Glutamatergic neuron (in vitro differentiated cells): ENCODE results near the gene RWDD4. TPM values are rescaled to one million over a fixed set of nuclear protein-coding genes. Genes with fewer than 3 reads are reported as not detected.
"Not testable (repeated sequence)": the region's sequence is repeated elsewhere in the genome, so short reads cannot be mapped to it uniquely, and the experiment has no call there.

Experiments
- DNase-seq: peaks from one replicate; pipeline ENCODE4 v3.0.0; 2022
- H3K27ac Mint-ChIP-seq: one replicate; pipeline ENCODE4 v1.8.0; 2020; ENCODE audit warnings: mild to moderate bottlenecking, mixed read lengths, inconsistent platforms; ENCODE audit not compliant: unreplicated experiment
- H3K27me3 Mint-ChIP-seq: one replicate; pipeline ENCODE4 v1.8.0; 2020; ENCODE audit warnings: mild to moderate bottlenecking, moderate library complexity, mixed read lengths, inconsistent platforms; ENCODE audit not compliant: unreplicated experiment
- H3K36me3 Mint-ChIP-seq: one replicate; pipeline ENCODE4 v1.8.0; 2020; ENCODE audit warnings: mild to moderate bottlenecking, mixed read lengths, inconsistent platforms; ENCODE audit not compliant: unreplicated experiment
- H3K4me1 Mint-ChIP-seq: one replicate; pipeline ENCODE4 v1.8.0; 2020; ENCODE audit warnings: mild to moderate bottlenecking, low read depth, mixed read lengths, inconsistent platforms; ENCODE audit not compliant: unreplicated experiment
- H3K4me3 Mint-ChIP-seq: one replicate; pipeline ENCODE4 v1.8.0; 2020; ENCODE audit warnings: mild to moderate bottlenecking, mixed read lengths, inconsistent platforms; ENCODE audit not compliant: unreplicated experiment
- H3K9me3 Mint-ChIP-seq: one replicate; pipeline ENCODE4 v1.8.0; 2020; ENCODE audit warnings: mild to moderate bottlenecking, moderate library complexity, mixed read lengths, inconsistent platforms; ENCODE audit not compliant: unreplicated experiment
- CTCF ChIP-seq: fragments of 200-600 bp; sonication (generic); IDR thresholded peaks from one replicate; pipeline ENCODE4 v1.5.0; 2021; ENCODE audit not compliant: partially characterized antibody, unreplicated experiment
- total RNA-seq: library from RNA; stranded (reverse); fragmentation: NEBNext Ultra II Directional; extraction: Animal tissue kit (Norgen Biotek cat#: 25700); gene quantifications from one replicate; pipeline ENCODE4 v1.2.1, GENCODE V29; 2021; ENCODE audit not compliant: unreplicated experiment

RWDD4 gene
- total RNA-seq, 1 donor from 2014 or later, result 17.8 TPM

- H3K4me1 Mint-ChIP-seq, result peaks cover 21% of the 10 kb centered on the region
- H3K9me3 Mint-ChIP-seq, result no peaks in the 10 kb centered on the region
- no peaks in the 10 kb centered on the region for H3K36me3 Mint-ChIP-seq
- TF ChIP-seq CTCF, result no peak
- no peak overlapping the region for H3K4me3 Mint-ChIP-seq
- DNase-seq, result no peak
- peak overlapping the region; percentile 70 for H3K27ac Mint-ChIP-seq
- peaks cover 2% of the 10 kb centered on the region for H3K27me3 Mint-ChIP-seq
Measured at GRCh38 chr4:183633476-183634400, 25.2 kb downstream of the RWDD4 start.

- peaks cover 2% of the 10 kb centered on the region for H3K27me3 Mint-ChIP-seq
- no peak overlapping the region for H3K4me3 Mint-ChIP-seq
- H3K4me1 Mint-ChIP-seq, result peaks cover 29% of the 10 kb centered on the region
- no peak overlapping the region for H3K27ac Mint-ChIP-seq
- TF ChIP-seq CTCF, result no peak
- no peak for DNase-seq
- no peaks in the 10 kb centered on the region for H3K9me3 Mint-ChIP-seq
- H3K36me3 Mint-ChIP-seq, result no peaks in the 10 kb centered on the region
Measured at GRCh38 chr4:183632689-183633088, 26.3 kb downstream of the RWDD4 start.

- no peak for TF ChIP-seq CTCF
- Mint-ChIP-seq H3K4me3 (no peak overlapping the region), H3K27ac (no peak overlapping the region), H3K4me1 (peaks cover 24% of the 10 kb centered on the region), H3K36me3 (no peaks in the 10 kb centered on the region), H3K27me3 (peaks cover 2% of the 10 kb centered on the region), H3K9me3 (no peaks in the 10 kb centered on the region)
- no peak for DNase-seq
Measured at GRCh38 chr4:183631577-183632198, 27.3 kb downstream of the RWDD4 start.

GRCh38 chr4:183627979-183628588 lies 30.9 kb downstream of the RWDD4 start:
- no peak for TF ChIP-seq CTCF
- no peak overlapping the region for H3K27ac Mint-ChIP-seq
- no peak for DNase-seq
- no peak overlapping the region for H3K4me3 Mint-ChIP-seq
- peaks cover 2% of the 10 kb centered on the region for H3K27me3 Mint-ChIP-seq
- H3K9me3 Mint-ChIP-seq, result no peaks in the 10 kb centered on the region
- H3K36me3 Mint-ChIP-seq, result no peaks in the 10 kb centered on the region
- H3K4me1 Mint-ChIP-seq, result peaks cover 13% of the 10 kb centered on the region

GRCh38 chr4:183627286-183627685 lies 31.7 kb downstream of the RWDD4 start:
- H3K27ac Mint-ChIP-seq, H3K36me3 Mint-ChIP-seq, H3K9me3 Mint-ChIP-seq, DNase-seq, H3K4me3 Mint-ChIP-seq, H3K27me3 Mint-ChIP-seq: not testable (repeated sequence)
- peaks cover 10% of the 10 kb centered on the region for H3K4me1 Mint-ChIP-seq
